ENCODE data around the gene LIAS.
A peak's percentile ranks its signal among the peaks of the same experiment; 100 is the strongest.
"Not testable (repeated sequence)": the region's sequence is repeated elsewhere in the genome, so short reads cannot be mapped to it uniquely, and the experiment has no call there.

The LIAS gene

GRCh38 chr4:39502019-39502663 lies 43.3 kb downstream of the LIAS start:
- DNase-seq (ENCODE audit: low spot score in 2 of 2) (no peak), ATAC-seq (ENCODE audit: low read depth) (no peak)
- Mint-ChIP-seq H3K4me3 (no peak overlapping the region), H3K27ac (no peak overlapping the region), H3K27me3 (no peaks in the 10 kb centered on the region), H3K36me3 (peaks cover 23% of the 10 kb centered on the region), H3K9me3 (no peaks in the 10 kb centered on the region), H3K4me1 (no peaks in the 10 kb centered on the region)

GRCh38 chr4:39502664-39503035 lies 43.8 kb downstream of the LIAS start:
- not testable (repeated sequence) for H3K9me3 Mint-ChIP-seq; H3K27me3 Mint-ChIP-seq; DNase-seq (ENCODE audit: low spot score in 2 of 2); H3K4me3 Mint-ChIP-seq; H3K4me1 Mint-ChIP-seq; ATAC-seq (ENCODE audit: low read depth); H3K27ac Mint-ChIP-seq
- H3K36me3 Mint-ChIP-seq, result peaks cover 23% of the 10 kb centered on the region

- no peak for ATAC-seq (ENCODE audit: low read depth)
- no peaks in the 10 kb centered on the region for H3K4me1 Mint-ChIP-seq
- no peak overlapping the region for H3K27ac Mint-ChIP-seq
- H3K36me3 Mint-ChIP-seq, result peaks cover 25% of the 10 kb centered on the region
- H3K4me3 Mint-ChIP-seq, result no peak overlapping the region
- no peaks in the 10 kb centered on the region for H3K27me3 Mint-ChIP-seq
- no peak for DNase-seq (ENCODE audit: low spot score in 2 of 2)
- no peaks in the 10 kb centered on the region for H3K9me3 Mint-ChIP-seq
Observed at GRCh38 chr4:39504538-39504937, 45.7 kb downstream of the LIAS start.

GRCh38 chr4:39505581-39505980 lies 46.7 kb downstream of the LIAS start:
- H3K4me1 Mint-ChIP-seq, result no peaks in the 10 kb centered on the region
- H3K9me3 Mint-ChIP-seq, result no peaks in the 10 kb centered on the region
- no peak overlapping the region for H3K27ac Mint-ChIP-seq
- DNase-seq (ENCODE audit: low spot score in 2 of 2), result no peak
- ATAC-seq (ENCODE audit: low read depth), result no peak
- no peaks in the 10 kb centered on the region for H3K27me3 Mint-ChIP-seq
- H3K4me3 Mint-ChIP-seq, result no peak overlapping the region
- peaks cover 28% of the 10 kb centered on the region for H3K36me3 Mint-ChIP-seq

- Mint-ChIP-seq H3K4me3 (no peak overlapping the region), H3K9me3 (no peaks in the 10 kb centered on the region), H3K27ac (no peak overlapping the region), H3K4me1 (peaks cover 2% of the 10 kb centered on the region), H3K27me3 (no peaks in the 10 kb centered on the region), H3K36me3 (peaks cover 20% of the 10 kb centered on the region)
- DNase-seq (ENCODE audit: low spot score in 2 of 2) (no peak), ATAC-seq (ENCODE audit: low read depth) (no peak)
Observed at GRCh38 chr4:39510348-39510929, 51.6 kb downstream of the LIAS start.

GRCh38 chr4:39514266-39514665 lies 55.4 kb downstream of the LIAS start:
- DNase-seq (ENCODE audit: low spot score in 2 of 2); ATAC-seq (ENCODE audit: low read depth); H3K27me3 Mint-ChIP-seq; H3K9me3 Mint-ChIP-seq; H3K4me3 Mint-ChIP-seq; H3K4me1 Mint-ChIP-seq; H3K27ac Mint-ChIP-seq: not testable (repeated sequence)
- H3K36me3 Mint-ChIP-seq, result peaks cover 17% of the 10 kb centered on the region

- Mint-ChIP-seq H3K27me3 (no peaks in the 10 kb centered on the region), H3K36me3 (peaks cover 11% of the 10 kb centered on the region)
- ATAC-seq (ENCODE audit: low read depth), result no peak
Observed at GRCh38 chr4:39514888-39515401, 56.1 kb downstream of the LIAS start.

GRCh38 chr4:39515669-39516401 lies 57.0 kb downstream of the LIAS start:
- H3K27ac Mint-ChIP-seq; ATAC-seq (ENCODE audit: low read depth); H3K4me3 Mint-ChIP-seq; H3K4me1 Mint-ChIP-seq; DNase-seq (ENCODE audit: low spot score in 2 of 2); H3K27me3 Mint-ChIP-seq; H3K36me3 Mint-ChIP-seq; H3K9me3 Mint-ChIP-seq: not testable (repeated sequence)

More at GRCh38 chr4:39514888-39515401, 56.1 kb downstream of the LIAS start:
- no peaks in the 10 kb centered on the region for H3K9me3 Mint-ChIP-seq
- H3K4me3 Mint-ChIP-seq, result no peak overlapping the region
- DNase-seq (ENCODE audit: low spot score in 2 of 2), result no peak
- peaks cover 2% of the 10 kb centered on the region for H3K4me1 Mint-ChIP-seq
- H3K27ac Mint-ChIP-seq, result peak overlapping the region; percentile 20

- DNase-seq (ENCODE audit: low spot score in 2 of 2) (no peak), ATAC-seq (ENCODE audit: low read depth) (no peak)
- Mint-ChIP-seq H3K27ac (no peak overlapping the region), H3K4me1 (peaks cover 2% of the 10 kb centered on the region), H3K4me3 (no peak overlapping the region), H3K27me3 (no peaks in the 10 kb centered on the region), H3K9me3 (no peaks in the 10 kb centered on the region), H3K36me3 (peaks cover 8% of the 10 kb centered on the region)
Observed at GRCh38 chr4:39516407-39516966, 57.6 kb downstream of the LIAS start.

GRCh38 chr4:39518484-39518883 lies 59.6 kb downstream of the LIAS start:
- Mint-ChIP-seq H3K27me3 (no peaks in the 10 kb centered on the region), H3K4me3 (no peak overlapping the region), H3K4me1 (no peaks in the 10 kb centered on the region), H3K27ac (no peak overlapping the region), H3K36me3 (peaks cover 3% of the 10 kb centered on the region), H3K9me3 (no peaks in the 10 kb centered on the region)
- no peak for ATAC-seq (ENCODE audit: low read depth)
- DNase-seq (ENCODE audit: low spot score in 2 of 2), result no peak

GRCh38 chr4:39521253-39521919 lies 62.5 kb downstream of the LIAS start:
- no peak overlapping the region for H3K4me3 Mint-ChIP-seq
- H3K27me3 Mint-ChIP-seq, result no peaks in the 10 kb centered on the region
- H3K4me1 Mint-ChIP-seq, result peaks cover 5% of the 10 kb centered on the region
- DNase-seq (ENCODE audit: low spot score in 2 of 2) (no peak), ATAC-seq (ENCODE audit: low read depth) (no peak)
- H3K36me3 Mint-ChIP-seq, result no peaks in the 10 kb centered on the region
- H3K9me3 Mint-ChIP-seq, result no peaks in the 10 kb centered on the region
- no peak overlapping the region for H3K27ac Mint-ChIP-seq

- H3K27ac Mint-ChIP-seq, result no peak overlapping the region
- DNase-seq (ENCODE audit: low spot score in 2 of 2), result no peak
- no peak overlapping the region for H3K4me3 Mint-ChIP-seq
- peaks cover 8% of the 10 kb centered on the region for H3K4me1 Mint-ChIP-seq
- no peaks in the 10 kb centered on the region for H3K36me3 Mint-ChIP-seq
- no peak for ATAC-seq (ENCODE audit: low read depth)
- H3K9me3 Mint-ChIP-seq, result no peaks in the 10 kb centered on the region
- no peaks in the 10 kb centered on the region for H3K27me3 Mint-ChIP-seq
Observed at GRCh38 chr4:39522068-39522467, 63.2 kb downstream of the LIAS start.

- Mint-ChIP-seq H3K27me3 (no peaks in the 10 kb centered on the region), H3K36me3 (no peaks in the 10 kb centered on the region), H3K4me3 (no peak overlapping the region), H3K4me1 (peaks cover 8% of the 10 kb centered on the region), H3K9me3 (no peaks in the 10 kb centered on the region), H3K27ac (no peak overlapping the region)
- DNase-seq (ENCODE audit: low spot score in 2 of 2) (no peak), ATAC-seq (ENCODE audit: low read depth) (no peak)
Observed at GRCh38 chr4:39524161-39524957, 65.5 kb downstream of the LIAS start.

Measured in memory B cell (primary cell).